NCI-H82 (cell line): ENCODE data around the gene AMIGO2.
"Not testable (repeated sequence)": the region's sequence is repeated elsewhere in the genome, so short reads cannot be mapped to it uniquely, and the experiment has no call there.

Experiments
- DNase-seq: peaks from one replicate; lab custom pipeline; 2025; lab: John Stamatoyannopoulos, UW

The AMIGO2 gene

DNA sequence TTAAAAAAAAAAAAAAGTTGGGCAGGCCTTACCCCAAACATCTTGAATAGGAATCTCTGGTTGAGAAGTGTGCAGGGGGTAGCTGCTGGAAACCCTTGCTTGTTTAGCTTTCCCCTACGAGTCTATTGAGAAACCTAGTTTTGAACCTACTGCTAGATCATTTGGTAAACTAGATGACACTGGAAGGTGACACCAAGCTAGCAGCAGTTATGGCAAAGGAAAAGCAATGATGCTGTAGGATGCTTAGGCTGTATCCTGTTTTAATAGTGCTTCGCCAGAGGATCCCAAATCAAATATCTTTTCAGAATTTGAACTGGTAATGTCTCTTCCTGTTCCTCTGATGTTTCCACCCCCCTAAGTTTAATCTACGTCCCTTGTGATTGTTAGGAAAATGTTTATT lies 5.8 kb downstream of the AMIGO2 start:
- DNase-seq, result no peak

DNA sequence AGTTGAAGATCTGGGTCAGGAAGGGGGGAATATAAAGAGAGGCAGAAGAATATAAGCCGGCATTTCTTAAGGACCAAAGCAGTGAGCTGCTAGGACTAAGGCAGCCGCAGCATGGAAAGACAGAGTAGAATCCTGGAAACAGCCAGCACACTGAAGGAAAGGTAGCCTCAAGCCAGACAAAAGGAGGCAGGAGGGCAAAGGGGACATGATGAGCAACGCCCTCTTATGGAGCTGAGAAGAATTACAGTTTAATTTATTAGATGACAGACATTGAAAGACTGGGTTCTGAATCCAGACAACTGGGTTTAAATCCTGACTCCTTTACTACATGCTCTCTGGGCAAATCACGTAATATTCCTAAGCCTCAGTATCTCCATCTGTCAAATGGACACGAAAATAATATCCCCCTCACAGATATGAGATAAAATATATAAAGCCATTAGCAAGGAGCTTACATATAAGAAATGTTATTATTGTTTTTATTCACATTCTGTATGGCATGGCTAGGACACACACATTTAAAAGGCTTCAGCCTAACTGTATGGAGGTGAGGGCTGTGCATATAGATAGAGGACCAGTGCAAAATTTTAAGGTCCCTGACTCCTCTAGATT lies 8.4 kb downstream of the AMIGO2 start:
- DNase-seq, result peak; percentile 61

DNA sequence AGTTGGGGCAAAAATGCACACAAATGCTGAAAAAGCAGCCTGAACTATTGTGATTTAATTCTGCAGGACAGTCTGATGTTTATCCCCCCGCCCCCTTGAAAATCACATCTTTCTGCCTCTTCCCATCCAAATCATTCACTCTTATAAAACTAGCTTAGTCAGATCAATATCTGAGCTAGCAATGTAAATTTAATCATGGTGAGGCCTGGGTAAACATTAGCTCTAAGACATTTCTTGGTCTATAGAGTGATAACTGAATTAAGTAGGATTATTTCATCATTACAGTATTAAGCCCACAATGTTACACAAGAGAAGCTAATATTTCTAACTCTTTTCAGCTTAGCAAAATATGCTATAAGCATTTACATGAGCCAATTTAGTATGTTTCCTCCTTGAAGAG lies 9.4 kb downstream of the AMIGO2 start:
- DNase-seq, result no peak

DNA sequence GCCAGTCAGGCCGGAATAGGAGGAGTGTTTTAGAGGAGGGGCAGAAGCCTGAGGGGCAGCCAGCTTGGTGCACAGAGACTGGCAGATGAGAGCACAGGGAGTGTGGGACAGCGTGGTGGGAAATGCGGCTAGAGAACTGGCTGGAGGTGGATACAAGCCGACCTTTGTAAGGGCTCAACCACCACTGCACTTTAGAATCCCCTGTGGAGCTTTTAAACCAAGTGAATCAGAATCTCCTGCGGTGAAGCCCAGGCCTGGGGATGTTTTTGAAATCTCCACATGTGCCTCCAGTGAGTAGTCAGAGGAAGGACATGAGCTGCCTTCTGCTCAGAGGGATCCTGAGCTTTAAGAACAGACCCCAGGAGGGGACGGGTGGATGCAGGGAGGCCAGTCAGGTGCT lies 11.2 kb downstream of the AMIGO2 start:
- DNase-seq, result no peak

DNA sequence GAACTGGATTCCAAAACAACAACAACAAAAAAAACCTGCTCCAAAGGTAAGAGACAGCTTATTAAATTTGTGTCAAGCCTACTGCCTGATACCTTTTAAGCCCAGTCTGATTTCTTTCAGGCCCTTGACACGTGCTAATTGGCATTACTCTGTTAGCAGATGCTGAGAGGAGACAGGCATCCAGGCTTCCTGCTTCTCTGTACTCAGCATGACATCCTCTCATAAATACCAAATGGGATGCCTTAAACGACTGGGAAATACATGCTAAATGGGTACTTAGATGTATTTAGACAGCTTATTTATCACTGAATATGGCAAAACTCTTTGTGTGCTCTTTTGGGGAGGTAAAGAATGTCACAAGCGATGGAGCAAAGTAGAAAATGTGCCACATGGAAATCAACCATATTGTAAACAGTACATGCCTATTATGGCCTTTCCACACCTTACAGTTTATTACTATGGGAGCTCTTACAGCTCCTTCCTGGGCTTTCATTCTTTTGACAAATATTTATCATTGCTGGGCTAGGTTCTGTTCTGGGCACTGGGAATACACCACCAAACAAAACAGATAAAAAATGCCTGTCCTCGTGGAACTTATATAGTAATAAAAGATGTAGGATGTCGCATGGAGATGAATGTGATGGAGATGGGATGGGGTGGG lies 11.9 kb downstream of the AMIGO2 start:
- DNase-seq, result no peak

DNA sequence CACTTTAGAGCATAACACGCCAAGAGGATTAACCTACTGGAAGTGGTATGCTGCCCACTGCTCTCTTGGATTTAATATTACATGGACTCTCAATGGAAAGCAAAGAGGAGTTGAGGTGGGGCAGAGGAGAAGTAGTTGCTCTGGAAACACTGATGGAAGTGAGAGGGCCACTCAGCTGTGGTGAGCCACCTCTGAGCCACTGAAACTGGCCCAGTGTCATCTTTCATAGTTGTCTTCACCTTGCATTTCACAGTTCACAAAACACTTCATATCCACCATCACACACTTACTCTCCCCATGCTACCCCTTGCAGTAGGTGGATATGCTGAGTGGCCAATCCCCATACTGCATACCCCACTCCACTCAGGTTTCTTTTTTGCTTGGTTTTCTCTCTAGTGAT lies 12.6 kb downstream of the AMIGO2 start:
- DNase-seq, result no peak

DNA sequence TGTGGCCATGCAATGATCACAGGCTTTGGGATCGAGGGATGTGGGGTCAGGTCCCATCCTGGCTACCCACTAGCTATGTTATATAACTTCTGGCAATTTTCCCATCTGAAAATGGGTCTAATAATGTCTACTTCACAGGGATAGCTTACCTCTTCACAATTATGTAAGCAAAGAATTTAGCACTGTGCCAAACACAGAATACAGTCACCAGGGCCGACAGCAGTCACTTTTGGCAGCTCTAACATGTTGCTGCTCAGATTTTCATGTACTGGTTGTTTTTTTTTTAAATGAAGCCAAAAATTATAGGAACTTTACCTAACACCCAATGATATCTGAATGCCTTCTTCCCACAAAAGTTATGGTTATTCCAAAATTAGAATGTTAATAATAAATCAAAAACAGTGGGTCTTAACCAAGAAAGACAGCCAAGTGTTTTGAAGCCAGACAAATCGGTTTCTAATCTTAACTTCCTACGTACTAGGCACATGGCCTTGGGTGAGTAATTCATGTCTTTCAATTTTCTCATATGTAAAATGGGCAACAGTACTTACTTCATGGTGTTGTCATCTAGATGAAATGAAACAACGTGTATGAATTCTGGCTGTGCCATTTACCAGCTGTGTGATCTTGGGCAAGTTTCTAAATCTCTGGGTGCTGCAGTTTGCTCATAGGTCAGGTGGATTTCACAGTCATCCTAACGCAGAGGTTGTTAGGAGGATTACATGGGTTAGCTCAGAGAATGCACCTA lies 13.3 kb downstream of the AMIGO2 start:
- DNase-seq, result no peak

DNA sequence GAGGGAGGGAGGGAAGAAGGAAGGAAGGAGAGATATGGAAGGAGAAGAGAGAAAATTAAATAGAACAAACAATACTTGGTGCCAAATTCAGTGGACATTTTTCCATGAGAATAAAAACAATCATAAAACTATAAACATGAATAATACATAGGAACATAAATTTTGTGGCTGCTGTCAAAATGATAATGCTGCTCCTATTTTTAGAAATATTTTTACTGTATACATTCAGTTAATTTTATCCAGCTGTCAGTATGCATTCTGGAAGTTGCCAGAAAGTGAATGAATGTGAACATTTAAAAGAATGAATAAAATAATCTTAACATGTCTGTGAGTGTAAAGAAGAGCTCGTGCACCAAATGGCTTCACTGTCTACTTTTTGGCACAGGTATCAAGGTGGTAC lies 14.2 kb downstream of the AMIGO2 start:
- no peak for DNase-seq

DNA sequence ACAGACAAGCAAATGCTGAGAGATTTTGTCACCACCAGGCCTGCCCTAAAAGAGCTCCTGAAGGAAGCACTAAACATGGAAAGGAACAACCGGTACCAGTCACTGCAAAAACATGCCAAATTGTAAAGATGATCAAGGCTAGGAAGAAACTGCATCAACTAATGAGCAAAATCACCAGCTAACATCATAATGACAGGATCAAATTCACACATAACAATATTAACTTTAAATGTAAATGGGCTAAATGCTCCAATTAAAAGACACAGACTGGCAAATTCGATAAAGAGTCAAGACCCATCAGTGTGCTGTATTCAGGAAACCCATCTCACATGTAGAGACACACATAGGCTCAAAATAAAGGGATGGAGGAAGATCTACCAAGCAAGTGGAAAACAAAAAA lies 21.1 kb downstream of the AMIGO2 start:
- not testable (repeated sequence) for DNase-seq

DNA sequence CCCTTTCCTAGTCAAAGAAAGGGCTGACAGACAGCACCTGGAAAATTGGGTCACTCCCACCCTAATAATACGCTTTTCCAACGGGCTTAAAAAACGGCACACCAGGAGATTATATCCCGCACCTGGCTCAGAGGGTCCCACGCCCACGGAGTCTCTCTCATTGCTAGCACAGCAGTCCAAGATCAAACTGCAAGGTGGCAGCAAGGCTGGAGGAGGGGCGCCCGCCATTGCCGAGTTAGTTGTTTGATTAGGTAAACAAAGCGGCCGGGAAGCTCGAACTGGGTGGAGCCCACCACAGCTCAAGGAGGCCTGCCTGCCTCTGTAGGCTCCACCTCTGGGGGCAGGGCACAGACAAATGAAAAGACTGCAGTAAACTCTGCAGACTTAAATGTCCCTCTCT lies 22.8 kb downstream of the AMIGO2 start:
- not testable (repeated sequence) for DNase-seq

DNA sequence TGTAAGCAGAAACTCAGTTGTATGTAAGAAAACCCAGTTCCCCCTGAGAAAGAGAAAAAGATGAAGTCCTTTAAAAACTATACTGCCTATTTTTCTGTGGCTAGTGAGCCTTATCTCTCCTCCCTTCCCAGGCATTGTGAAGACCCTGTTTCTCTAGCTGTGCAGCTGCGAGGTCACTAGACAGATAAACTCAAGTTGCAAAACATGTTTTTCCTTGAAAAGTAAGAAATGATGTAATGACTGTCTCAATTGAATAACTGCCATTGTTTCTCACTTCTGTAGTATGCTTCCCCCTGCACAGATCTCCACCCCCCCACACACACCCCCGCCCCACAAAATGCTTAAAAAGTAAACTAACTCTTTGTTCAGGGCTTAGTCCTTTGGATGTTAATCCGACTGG lies 23.9 kb downstream of the AMIGO2 start:
- DNase-seq, result not testable (repeated sequence)

DNA sequence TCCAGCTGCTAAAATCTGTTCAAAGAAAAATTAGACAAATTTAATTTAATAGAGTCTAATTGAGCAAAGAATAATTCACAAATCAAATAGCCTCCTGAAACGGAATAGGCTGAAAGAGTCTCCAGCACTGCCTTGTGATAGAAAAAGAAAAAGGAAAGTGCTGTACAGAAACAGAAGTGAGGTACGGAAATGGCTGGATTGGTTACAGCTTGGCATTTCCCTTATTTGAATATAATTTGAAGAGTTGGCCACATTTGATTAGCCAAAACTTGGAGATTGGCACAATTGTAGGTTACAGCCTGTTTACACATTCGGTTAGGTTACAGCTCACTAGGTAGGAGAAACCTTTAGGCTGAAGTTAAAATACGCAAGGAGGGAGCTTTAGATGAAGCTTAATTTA lies 25.1 kb downstream of the AMIGO2 start:
- no peak for DNase-seq

DNA sequence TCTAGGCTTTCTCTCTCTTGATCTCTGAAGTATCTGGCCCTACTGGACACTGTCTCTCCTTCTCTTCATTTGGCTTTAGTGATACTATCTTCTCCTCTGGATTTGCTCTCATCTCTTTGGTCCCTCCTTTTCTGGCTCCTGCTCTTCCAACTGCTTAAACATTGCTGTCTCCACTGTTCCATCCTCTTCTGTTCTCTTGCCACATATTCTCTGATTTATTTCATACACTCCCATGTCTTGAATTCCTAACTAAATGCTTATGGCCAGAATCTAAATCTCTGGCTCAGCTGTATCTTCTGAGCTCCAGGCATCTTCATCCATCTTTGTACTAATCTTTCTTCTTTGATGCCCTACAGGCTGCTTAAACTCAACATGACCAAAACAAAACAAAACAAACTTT lies 25.8 kb downstream of the AMIGO2 start:
- no peak for DNase-seq

DNA sequence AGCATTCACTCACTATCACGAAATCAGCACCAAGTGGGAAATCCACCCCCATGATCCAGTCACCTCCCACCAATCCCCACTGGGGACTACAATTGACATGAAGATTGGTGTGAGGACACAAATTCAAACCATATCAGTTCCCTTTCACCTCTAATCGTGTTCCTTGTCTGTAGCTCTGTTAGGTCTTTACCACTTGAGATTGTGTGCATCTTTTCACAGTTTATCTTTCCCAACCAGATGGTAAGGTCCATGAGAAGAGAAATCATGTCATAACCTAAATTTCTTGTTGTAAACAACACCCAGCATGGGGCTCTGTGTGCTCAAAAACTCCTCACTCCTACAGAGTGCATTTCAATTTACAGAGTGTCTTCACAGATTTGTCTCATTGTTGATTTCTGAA lies 27.5 kb downstream of the AMIGO2 start:
- DNase-seq, result no peak

DNA sequence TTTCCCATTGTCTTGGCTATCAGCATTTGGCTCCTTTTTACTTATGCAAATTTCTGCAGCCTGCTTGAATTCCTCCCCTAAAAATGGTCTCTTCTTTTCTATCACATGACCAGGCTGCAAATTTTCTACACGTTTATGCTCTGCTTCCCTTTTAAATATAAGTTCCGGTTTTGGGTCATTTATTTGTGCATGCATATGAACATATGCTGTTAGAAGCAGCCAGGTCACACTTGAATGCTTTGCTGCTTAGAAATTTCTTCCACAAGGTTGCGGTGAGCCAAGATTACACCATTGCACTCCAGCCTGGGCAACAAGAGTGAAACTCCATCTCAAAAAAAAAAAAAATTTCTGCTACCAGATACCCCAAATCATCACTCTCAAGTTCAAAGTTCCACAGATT lies 28.5 kb downstream of the AMIGO2 start:
- not testable (repeated sequence) for DNase-seq

DNA sequence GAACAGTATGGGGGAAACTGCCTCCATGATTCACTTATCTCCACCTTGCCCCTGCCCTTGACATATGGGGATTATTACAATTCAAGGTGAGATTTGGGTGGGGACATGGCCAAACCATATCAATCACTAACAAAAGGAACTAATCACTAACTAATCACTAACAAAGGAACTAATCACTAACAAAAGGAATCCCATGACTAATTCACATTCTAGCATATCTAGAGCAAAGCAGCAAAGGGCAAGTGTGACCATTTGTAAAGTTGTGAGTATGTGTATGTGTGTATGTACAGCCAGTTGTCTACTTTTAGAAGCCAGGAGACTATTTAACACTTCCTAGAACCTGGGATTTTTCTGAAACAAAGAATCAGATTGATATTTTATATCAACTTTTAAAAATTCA lies 31.2 kb downstream of the AMIGO2 start:
- DNase-seq, result no peak

DNA sequence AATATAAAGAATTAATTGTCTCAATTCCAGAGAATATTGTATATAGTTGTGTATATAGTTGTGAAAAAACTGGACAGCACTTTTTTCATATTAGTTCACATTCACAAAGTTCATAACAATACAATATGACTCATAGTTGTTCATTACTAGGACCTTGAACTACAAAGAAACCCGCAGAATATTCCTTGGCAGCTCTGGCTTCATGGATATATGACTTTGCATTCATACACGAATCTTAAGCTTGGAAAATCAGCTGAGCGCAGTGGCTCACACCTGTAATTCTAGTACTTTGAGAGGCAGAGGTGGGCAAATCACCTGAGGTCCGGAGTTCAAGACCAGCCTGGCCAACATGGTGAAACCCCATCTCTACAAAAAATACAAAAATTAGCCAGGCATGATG lies 38.4 kb downstream of the AMIGO2 start:
- no peak for DNase-seq

DNA sequence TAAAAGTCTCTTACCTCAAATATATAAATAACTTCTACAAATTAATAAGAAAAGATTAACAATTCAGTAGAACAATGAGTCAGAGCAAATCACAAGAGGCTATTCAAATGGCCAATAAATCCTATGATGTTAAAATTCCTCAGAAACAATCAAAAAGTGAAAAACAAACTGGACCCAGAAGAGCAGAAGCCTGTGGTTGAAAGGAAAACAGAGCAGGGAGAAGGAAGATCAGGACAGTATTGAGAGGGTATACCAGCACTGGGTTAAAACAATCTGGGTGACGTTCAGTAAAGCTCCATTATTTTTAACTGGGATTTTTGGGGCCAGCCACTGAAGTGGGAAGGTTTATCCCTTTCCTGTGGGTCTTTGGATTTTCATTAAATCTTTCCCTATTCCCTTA lies 40.0 kb downstream of the AMIGO2 start:
- DNase-seq, result no peak

DNA sequence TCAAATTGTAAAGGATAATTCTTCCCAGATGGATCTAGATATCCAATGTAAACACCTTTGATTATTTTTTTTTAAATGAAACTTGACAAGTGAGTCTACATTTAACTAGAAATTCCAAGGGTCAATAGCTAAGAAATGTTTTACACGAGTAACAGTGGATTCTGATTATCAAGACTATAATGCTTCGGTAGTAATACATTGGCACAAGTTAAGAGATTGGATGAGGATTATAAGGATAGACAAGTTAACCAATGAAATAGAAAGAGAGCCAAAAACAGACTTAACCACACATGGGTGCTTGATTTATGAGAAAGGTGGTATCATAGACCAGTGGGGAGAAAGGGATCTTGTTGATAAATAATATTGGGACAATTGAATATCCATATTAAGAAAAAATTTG lies 40.7 kb downstream of the AMIGO2 start:
- DNase-seq, result no peak

DNA sequence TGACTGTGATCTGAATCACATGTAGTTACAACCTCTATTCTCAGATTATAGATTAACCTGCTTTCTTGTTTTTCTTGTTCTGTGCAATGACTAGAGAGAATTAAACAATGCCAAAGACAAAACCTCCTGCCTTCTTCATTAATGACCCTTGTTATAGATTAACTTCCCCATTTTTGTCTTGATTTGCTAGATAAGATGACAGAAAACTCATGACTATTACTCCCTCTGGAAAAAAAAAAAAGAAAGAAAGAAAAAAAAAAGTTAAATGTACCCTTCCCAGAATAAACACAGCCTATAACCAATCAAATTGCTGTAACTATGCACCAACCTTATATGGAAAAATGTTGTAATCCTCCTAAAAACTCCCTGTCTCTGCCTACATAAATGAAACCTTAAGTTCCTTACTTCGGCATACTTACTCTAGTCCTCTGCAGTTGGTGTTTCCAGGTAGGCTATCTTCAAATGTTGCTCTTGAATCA lies 41.5 kb downstream of the AMIGO2 start:
- no peak for DNase-seq

DNA sequence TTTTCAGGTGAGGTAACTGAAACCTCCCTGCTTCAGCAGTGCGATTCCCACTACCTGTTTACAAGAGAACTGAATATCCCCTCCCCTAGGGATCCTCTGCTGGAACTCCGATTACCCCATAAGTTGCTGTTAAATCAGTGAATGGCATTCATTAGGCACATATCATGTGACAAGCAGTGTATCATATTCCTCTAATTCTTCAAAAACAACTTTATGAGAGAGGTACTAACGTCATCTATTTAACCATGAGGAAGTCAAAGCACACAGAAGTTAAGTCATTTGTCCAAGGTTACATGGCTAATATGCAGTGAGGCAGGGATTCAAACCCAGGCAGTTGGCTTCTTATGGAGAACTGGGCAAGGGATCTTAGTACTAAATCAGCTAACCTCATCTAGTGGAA lies 44.3 kb downstream of the AMIGO2 start:
- no peak for DNase-seq

DNA sequence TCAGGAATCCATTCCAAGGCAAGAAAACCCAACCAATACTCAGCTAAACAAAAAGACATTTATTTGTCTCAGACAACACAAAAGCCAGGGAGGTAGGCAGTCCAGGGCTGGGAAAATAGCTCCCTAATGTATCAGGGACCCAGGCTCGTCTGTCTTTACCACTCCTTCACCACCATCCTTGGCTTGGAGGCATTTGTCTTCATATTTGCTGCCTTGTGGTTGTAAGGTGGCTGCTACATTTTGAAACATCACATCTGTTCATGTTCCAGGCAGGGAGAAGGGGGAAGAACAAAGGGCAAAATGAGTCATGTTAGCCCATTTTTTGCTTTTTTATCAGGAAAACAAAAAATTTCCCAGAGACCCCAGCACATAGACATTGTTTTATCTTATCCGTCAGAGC lies 45.1 kb downstream of the AMIGO2 start:
- DNase-seq, result no peak

DNA sequence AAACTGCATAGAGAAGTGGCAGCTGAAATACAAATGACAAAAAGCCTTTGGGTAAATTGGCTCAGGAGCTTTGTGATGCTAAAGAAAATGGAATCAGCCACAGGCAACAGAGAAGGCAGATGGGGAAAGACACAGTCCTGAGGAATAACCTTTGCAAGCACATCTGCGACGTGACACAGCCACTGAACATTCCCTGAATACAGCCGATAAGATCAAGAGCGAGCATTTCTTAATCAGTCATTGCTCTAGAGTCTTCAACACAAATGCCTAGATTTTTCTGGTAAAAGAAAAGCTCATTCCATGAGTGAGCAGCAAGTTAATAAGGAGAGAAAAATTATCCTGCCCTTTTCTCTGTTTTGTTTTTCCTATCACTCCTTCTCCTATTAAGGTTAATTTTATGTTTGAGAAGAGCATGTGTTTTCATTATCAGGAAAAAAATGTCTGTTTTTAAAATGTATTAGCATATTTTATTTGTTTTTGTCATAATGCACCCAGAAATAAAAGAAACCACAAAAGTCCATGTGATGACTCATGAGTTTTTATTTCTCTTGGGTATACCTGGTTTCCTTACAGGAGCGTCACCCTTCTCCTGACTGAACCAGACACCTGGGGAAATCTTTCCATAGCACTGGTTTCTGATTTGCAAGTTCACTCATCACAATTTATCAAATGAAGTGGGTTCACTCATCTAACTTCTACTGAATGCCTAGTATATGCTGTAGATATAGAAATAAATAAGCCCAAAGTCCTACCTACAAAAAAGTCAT lies 45.8 kb downstream of the AMIGO2 start:
- no peak for DNase-seq
